DOHH2 (cell line): ENCODE measurements around the gene MTERF4.
A peak's percentile ranks its signal among the peaks of the same experiment; 100 is the strongest.

Experiments
- H3F3A ChIP-seq: fragments of 200-600 bp; sonication (generic), shearing (Covaris generic); 2 replicates; pipeline ENCODE4 v1.6.0; 2016; ENCODE audit warnings: antibody characterized with exemption, mild to moderate bottlenecking; ENCODE audit not compliant: control insufficient read depth, insufficient read depth
- H3K27ac ChIP-seq: fragments of 200-600 bp; sonication (generic); 2 replicates; pipeline ENCODE4 v1.5.1; 2014; ENCODE audit warnings: low read depth, mild to moderate bottlenecking, low read length, moderate library complexity
- H3K27me3 ChIP-seq: fragments of 200-600 bp; sonication (generic); 2 replicates; pipeline ENCODE4 v1.6.1; 2014; ENCODE audit warnings: mild to moderate bottlenecking, low read length, mixed read lengths; ENCODE audit not compliant: control insufficient read depth
- H3K36me3 ChIP-seq: fragments of 200-600 bp; sonication (generic); 2 replicates; pipeline ENCODE4 v1.6.1; 2014; ENCODE audit warnings: mild to moderate bottlenecking, low read length, moderate library complexity, mixed read lengths; ENCODE audit not compliant: control insufficient read depth
- H3K4me1 ChIP-seq: fragments of 200-600 bp; sonication (generic); 2 replicates; pipeline ENCODE4 v1.6.1; 2014; ENCODE audit warnings: mild to moderate bottlenecking, low read length, mixed read lengths; ENCODE audit not compliant: control insufficient read depth
- H3K4me2 ChIP-seq: fragments of 200-600 bp; sonication (generic); 2 replicates; pipeline ENCODE4 v1.6.0; 2014; ENCODE audit warnings: mild to moderate bottlenecking, low read length, moderate library complexity
- H3K4me3 ChIP-seq: fragments of 200-600 bp; sonication (generic); 2 replicates; pipeline ENCODE4 v1.5.1; 2014; ENCODE audit warnings: mild to moderate bottlenecking, low read length, mixed read lengths
- H3K79me2 ChIP-seq: fragments of 200-600 bp; sonication (generic); 2 replicates; pipeline ENCODE4 v1.6.1; 2014; ENCODE audit warnings: mild to moderate bottlenecking, low read length, mixed read lengths; ENCODE audit not compliant: control insufficient read depth
- H3K9me2 ChIP-seq: fragments of 200-600 bp; sonication (generic); replicated peaks from 2 replicates; pipeline ENCODE4 v1.6.1; 2014; ENCODE audit warnings: mild to moderate bottlenecking, low read length, mixed read lengths; ENCODE audit not compliant: control insufficient read depth
- H3K9me3 ChIP-seq: fragments of 200-600 bp; sonication (generic); 2 replicates; pipeline ENCODE4 v1.6.1; 2014; ENCODE audit warnings: antibody characterized with exemption, low read length, mixed read lengths; ENCODE audit not compliant: control insufficient read depth, insufficient read depth
- H4K20me1 ChIP-seq: fragments of 200-600 bp; sonication (generic); 2 replicates; pipeline ENCODE4 v1.6.0; 2014; ENCODE audit warnings: low read depth, mild to moderate bottlenecking, antibody characterized with exemption, low read length, moderate library complexity; ENCODE audit not compliant: control insufficient read depth, insufficient read depth
- CTCF ChIP-seq: fragments of 200-600 bp; sonication (generic); IDR thresholded peaks from one replicate; pipeline ENCODE4 v1.5.1; 2014; ENCODE audit warnings: antibody characterized with exemption, mild to moderate bottlenecking, low read depth, low read length; ENCODE audit not compliant: poor library complexity, severe bottlenecking
- EZH2phosphoT487 ChIP-seq: fragments of 200-600 bp; sonication (generic); IDR thresholded peaks from 2 replicates; pipeline ENCODE4 v1.6.1; 2017; ENCODE audit warnings: borderline replicate concordance, mild to moderate bottlenecking, antibody characterized with exemption, low read length, moderate library complexity, mixed read lengths

Gene MTERF4

GRCh38 chr2:241103176-241103595 is 1.1 kb upstream of the MTERF4 start:
- H3K36me3 ChIP-seq: peaks cover 44% of the 10 kb centered on the region
- no peaks in the 10 kb centered on the region for H3K9me3 ChIP-seq
- H3K79me2 ChIP-seq: peaks cover 53% of the 10 kb centered on the region
- H3K4me2 ChIP-seq: peak overlapping the region; percentile 94
- peak overlapping the region; percentile 57; the same call in 1 of the 2 replicates for H3K27ac ChIP-seq
- H3K4me3 ChIP-seq: peak overlapping the region; percentile 89
- peaks cover 2% of the 10 kb centered on the region; the same call in 1 of the 2 replicates for H3F3A ChIP-seq
- H4K20me1 ChIP-seq: peaks cover 11% of the 10 kb centered on the region
- H3K9me2 ChIP-seq: no peaks in the 10 kb centered on the region
- no peaks in the 10 kb centered on the region for H3K27me3 ChIP-seq
- H3K4me1 ChIP-seq: peaks cover 45% of the 10 kb centered on the region
- TF ChIP-seq EZH2phosphoT487 (no peak), CTCF (no peak)

- no peaks in the 10 kb centered on the region for H3K27me3 ChIP-seq
- H3K9me2 ChIP-seq: no peaks in the 10 kb centered on the region
- peaks cover 14% of the 10 kb centered on the region; the same call in 1 of the 2 replicates for H3F3A ChIP-seq
- TF ChIP-seq CTCF (no peak), EZH2phosphoT487 (no peak)
- peaks cover 92% of the 10 kb centered on the region for H3K79me2 ChIP-seq
- peaks cover 12% of the 10 kb centered on the region for H4K20me1 ChIP-seq
- H3K36me3 ChIP-seq: peaks cover 68% of the 10 kb centered on the region
- H3K4me2 ChIP-seq: peak overlapping the region; percentile 94
- peaks cover 71% of the 10 kb centered on the region for H3K4me1 ChIP-seq
- H3K4me3 ChIP-seq: peak overlapping the region; percentile 8; the same call in 1 of the 2 replicates
- no peak overlapping the region for H3K27ac ChIP-seq
- H3K9me3 ChIP-seq: no peaks in the 10 kb centered on the region
Measured at GRCh38 chr2:241099246-241099645, 2.8 kb downstream of the MTERF4 start.

GRCh38 chr2:241096979-241097378 is 5.1 kb downstream of the MTERF4 start:
- Histone ChIP-seq H4K20me1 (peaks cover 15% of the 10 kb centered on the region), H3K4me1 (peaks cover 60% of the 10 kb centered on the region), H3F3A (peaks cover 11% of the 10 kb centered on the region; the same call in 1 of the 2 replicates), H3K4me3 (no peak overlapping the region), H3K36me3 (peaks cover 91% of the 10 kb centered on the region), H3K4me2 (peak overlapping the region; percentile 22; the same call in 1 of the 2 replicates), H3K27me3 (no peaks in the 10 kb centered on the region), H3K9me3 (no peaks in the 10 kb centered on the region), H3K79me2 (peaks cover 79% of the 10 kb centered on the region), H3K27ac (peak overlapping the region; percentile 22; the same call in 1 of the 2 replicates), H3K9me2 (no peaks in the 10 kb centered on the region)
- TF ChIP-seq EZH2phosphoT487 (no peak), CTCF (no peak)
